ENCODE data around the gene ATP6V0B. TPM values are rescaled to one million over a fixed set of nuclear protein-coding genes. Genes with fewer than 3 reads are reported as not detected.

ATP6V0B gene
- total and polyA plus RNA-seq, 2 of the 8 experiments (the other 6 are each of a cell fraction or from before 2014, with no cell fraction given): 105 to 308 TPM

- no peak for TF ChIP-seq HDAC6 (IDR thresholded peaks at IDR 0.05; ENCODE audit: low read depth, low read length)
These were observed 4.4 kb downstream of the ATP6V0B start (continued) for GRCh38 chr1:43979261-43979527.
